Measurements from ENCODE around the gene PHYHIPL. TPM values are rescaled to one million over a fixed set of nuclear protein-coding genes. Genes with fewer than 3 reads are reported as not detected.
"Not testable (repeated sequence)": the region's sequence is repeated elsewhere in the genome, so short reads cannot be mapped to it uniquely, and the experiment has no call there.

Gene PHYHIPL
- total RNA-seq, 2 experiments from 2014 or later = not detected

DNA sequence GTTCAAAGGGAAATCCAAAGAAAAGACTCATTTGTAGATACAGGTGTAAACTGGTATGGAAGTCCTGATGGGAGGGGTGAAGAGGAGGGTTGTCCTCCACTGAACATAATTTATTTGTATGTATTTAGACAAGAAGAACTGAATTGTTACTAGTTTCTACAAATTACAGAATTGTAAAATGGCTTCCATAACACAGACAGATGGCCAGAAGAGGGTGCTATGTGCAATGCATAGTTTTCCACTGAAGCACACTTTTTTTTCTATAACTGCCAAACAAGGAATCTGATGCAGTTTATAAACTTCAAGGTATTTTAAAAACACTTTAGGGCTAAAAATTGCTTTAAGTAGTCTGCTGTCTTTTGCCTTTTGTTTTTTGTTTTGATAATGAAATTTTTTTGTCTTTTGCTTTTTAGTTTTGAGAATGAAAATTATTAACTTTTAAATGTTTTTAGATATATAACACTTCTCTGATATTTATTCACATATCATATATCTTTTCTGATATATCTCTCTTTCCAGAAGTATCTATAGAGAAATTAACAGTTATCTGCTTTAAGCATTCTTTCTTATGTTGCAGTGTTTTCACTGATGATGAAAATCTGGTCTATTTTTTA is 58.5 kb downstream of the PHYHIPL start:
- H2AFZ ChIP-seq (ENCODE audit: low read length) = no peak overlapping the region
- POLR2A ChIA-PET = no interaction called here
- no peaks in the 10 kb centered on the region for H3K79me2 ChIP-seq (ENCODE audit: insufficient read depth, low read depth, low read length)
- no peaks in the 10 kb centered on the region for H3K4me1 ChIP-seq (ENCODE audit: insufficient read depth, low read length, poor library complexity, severe bottlenecking)
- H3K36me3 ChIP-seq (ENCODE audit: insufficient read depth, low read length) = no peaks in the 10 kb centered on the region
- H3K4me2 ChIP-seq (ENCODE audit: low read length) = no peak overlapping the region
- BruUV-seq (replicated peaks) = no TSS peak
- H4K20me1 ChIP-seq (ENCODE audit: insufficient read depth, low read length) = no peaks in the 10 kb centered on the region
- no peaks in the 10 kb centered on the region for H3K9me3 ChIP-seq (ENCODE audit: low read length)
- intact Hi-C loops (cut with micrococcal nuclease; ENCODE audit: unreplicated experiment) = no loop called here
- CTCF ChIA-PET (ENCODE audit: unreplicated experiment) = no interaction called here
- DNase-seq (ENCODE audit: low spot score) = peak; percentile 16
- TF ChIP-seq, protein P1, sequence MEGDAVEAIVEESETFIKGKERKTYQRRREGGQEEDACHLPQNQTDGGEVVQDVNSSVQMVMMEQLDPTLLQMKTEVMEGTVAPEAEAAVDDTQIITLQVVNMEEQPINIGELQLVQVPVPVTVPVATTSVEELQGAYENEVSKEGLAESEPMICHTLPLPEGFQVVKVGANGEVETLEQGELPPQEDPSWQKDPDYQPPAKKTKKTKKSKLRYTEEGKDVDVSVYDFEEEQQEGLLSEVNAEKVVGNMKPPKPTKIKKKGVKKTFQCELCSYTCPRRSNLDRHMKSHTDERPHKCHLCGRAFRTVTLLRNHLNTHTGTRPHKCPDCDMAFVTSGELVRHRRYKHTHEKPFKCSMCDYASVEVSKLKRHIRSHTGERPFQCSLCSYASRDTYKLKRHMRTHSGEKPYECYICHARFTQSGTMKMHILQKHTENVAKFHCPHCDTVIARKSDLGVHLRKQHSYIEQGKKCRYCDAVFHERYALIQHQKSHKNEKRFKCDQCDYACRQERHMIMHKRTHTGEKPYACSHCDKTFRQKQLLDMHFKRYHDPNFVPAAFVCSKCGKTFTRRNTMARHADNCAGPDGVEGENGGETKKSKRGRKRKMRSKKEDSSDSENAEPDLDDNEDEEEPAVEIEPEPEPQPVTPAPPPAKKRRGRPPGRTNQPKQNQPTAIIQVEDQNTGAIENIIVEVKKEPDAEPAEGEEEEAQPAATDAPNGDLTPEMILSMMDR (conservative IDR thresholded peaks at IDR 0.05; ENCODE audit: low read length) = peak; percentile 84
- no peak for TF ChIP-seq EZH2phosphoT487 (IDR thresholded peaks at IDR 0.05; ENCODE audit: borderline replicate concordance, low read depth, low read length)
- no peaks in the 10 kb centered on the region for H3K9me2 ChIP-seq (ENCODE audit: insufficient read depth, low read length)
- H3K4me3 ChIP-seq (ENCODE audit: low read depth, low read length, poor library complexity, severe bottlenecking) = no peak overlapping the region
- H3K27ac ChIP-seq (ENCODE audit: low read depth, low read length, poor library complexity, severe bottlenecking) = no peak overlapping the region

DNA sequence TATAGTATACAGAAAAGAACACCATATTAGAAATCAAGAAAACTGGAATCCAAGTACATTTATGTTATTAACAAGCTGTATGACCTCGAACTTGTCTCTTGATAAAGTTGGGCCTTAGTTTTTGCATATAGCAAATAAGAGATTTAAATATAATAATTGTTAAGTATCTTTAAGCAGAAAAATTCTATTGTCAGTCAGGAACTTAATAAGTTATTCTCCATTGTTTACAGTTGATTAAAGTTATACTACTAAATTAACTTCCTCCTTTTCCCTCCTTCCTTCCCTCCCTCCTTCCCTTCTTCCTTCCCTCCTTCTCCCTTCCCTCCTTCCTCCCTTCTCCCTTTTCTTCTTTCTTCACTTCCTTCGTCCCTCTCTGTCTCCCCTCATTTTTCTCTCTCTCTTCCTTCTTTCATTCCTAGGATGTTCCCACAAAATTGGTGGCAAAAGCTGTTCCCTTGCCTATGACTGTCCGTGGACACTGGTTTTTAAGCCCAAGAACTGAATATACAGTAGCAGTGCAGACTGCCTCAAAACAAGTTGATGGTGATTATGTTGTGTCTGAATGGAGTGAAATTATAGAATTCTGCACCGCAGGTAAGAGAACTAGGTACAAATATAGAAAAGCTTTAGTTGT is 59.7 kb downstream of the PHYHIPL start:
- H3K4me3 ChIP-seq (ENCODE audit: low read depth, low read length, poor library complexity, severe bottlenecking) = no peak overlapping the region
- H3K9me2 ChIP-seq (ENCODE audit: insufficient read depth, low read length) = no peaks in the 10 kb centered on the region
- TF ChIP-seq, protein P1 (conservative IDR thresholded peaks at IDR 0.05; ENCODE audit: low read length) = no peak
- TF ChIP-seq EZH2phosphoT487 (IDR thresholded peaks at IDR 0.05; ENCODE audit: borderline replicate concordance, low read depth, low read length) = no peak
- BruUV-seq (replicated peaks) = no TSS peak
- H3K79me2 ChIP-seq (ENCODE audit: insufficient read depth, low read depth, low read length) = no peaks in the 10 kb centered on the region
- H4K20me1 ChIP-seq (ENCODE audit: insufficient read depth, low read length) = no peaks in the 10 kb centered on the region
- no peak overlapping the region for H3K27ac ChIP-seq (ENCODE audit: low read depth, low read length, poor library complexity, severe bottlenecking)
- H3K9me3 ChIP-seq (ENCODE audit: low read length) = no peaks in the 10 kb centered on the region
- POLR2A ChIA-PET = interaction anchor here (0.6 to 0.7 kb wide), 3 partner anchors 52 to 325 kb away, joined by 3 read pairs; no protein-coding TSS in a partner anchor
- CTCF ChIA-PET (ENCODE audit: unreplicated experiment) = no interaction called here
- intact Hi-C loops (cut with micrococcal nuclease; ENCODE audit: unreplicated experiment) = no loop called here
- no peaks in the 10 kb centered on the region for H3K36me3 ChIP-seq (ENCODE audit: insufficient read depth, low read length)
- no peak overlapping the region for H3K4me2 ChIP-seq (ENCODE audit: low read length)
- no peak overlapping the region for H2AFZ ChIP-seq (ENCODE audit: low read length)
- DNase-seq (ENCODE audit: low spot score) = no peak
- H3K4me1 ChIP-seq (ENCODE audit: insufficient read depth, low read length, poor library complexity, severe bottlenecking) = no peaks in the 10 kb centered on the region

DNA sequence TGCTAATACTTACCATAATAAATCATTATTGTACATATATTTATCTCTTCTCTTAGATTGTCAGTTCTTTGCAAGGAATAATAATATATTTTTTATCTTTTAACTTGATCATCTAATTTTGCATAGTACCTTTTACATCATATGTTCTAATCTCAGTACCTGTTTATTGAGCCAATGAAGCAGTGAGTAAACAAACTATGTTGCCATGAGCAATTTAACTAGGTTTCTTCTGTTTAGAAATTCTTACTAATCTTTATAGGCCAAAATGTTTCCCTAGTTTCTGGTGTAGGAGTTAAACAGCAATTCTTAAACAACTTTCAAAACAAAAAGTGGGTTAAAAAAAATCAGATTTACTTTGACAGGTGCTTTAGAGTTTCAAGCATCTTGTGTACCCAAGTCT is 61.3 kb downstream of the PHYHIPL start:
- no peaks in the 10 kb centered on the region for H3K9me3 ChIP-seq (ENCODE audit: low read length)
- ChIA-PET POLR2A (interaction anchor here (0.9 kb wide), 1 partner anchor 26 kb away, joined by 3 read pairs; no protein-coding TSS in a partner anchor), CTCF (ENCODE audit: unreplicated experiment) (no interaction called here)
- no peaks in the 10 kb centered on the region for H3K79me2 ChIP-seq (ENCODE audit: insufficient read depth, low read depth, low read length)
- no peaks in the 10 kb centered on the region for H3K36me3 ChIP-seq (ENCODE audit: insufficient read depth, low read length)
- H3K9me2 ChIP-seq (ENCODE audit: insufficient read depth, low read length) = no peaks in the 10 kb centered on the region
- H4K20me1 ChIP-seq (ENCODE audit: insufficient read depth, low read length) = no peaks in the 10 kb centered on the region
- H3K27ac ChIP-seq (ENCODE audit: low read depth, low read length, poor library complexity, severe bottlenecking) = no peak overlapping the region
- no peak for DNase-seq (ENCODE audit: low spot score)
- H3K4me3 ChIP-seq (ENCODE audit: low read depth, low read length, poor library complexity, severe bottlenecking) = no peak overlapping the region
- intact Hi-C loops (cut with micrococcal nuclease; ENCODE audit: unreplicated experiment) = no loop called here
- no peak for TF ChIP-seq EZH2phosphoT487 (IDR thresholded peaks at IDR 0.05; ENCODE audit: borderline replicate concordance, low read depth, low read length)
- TF ChIP-seq, protein P1 (conservative IDR thresholded peaks at IDR 0.05; ENCODE audit: low read length) = no peak
- no peaks in the 10 kb centered on the region for H3K4me1 ChIP-seq (ENCODE audit: insufficient read depth, low read length, poor library complexity, severe bottlenecking)
- H3K4me2 ChIP-seq (ENCODE audit: low read length) = no peak overlapping the region
- no peak overlapping the region for H2AFZ ChIP-seq (ENCODE audit: low read length)
- BruUV-seq (replicated peaks) = no TSS peak

DNA sequence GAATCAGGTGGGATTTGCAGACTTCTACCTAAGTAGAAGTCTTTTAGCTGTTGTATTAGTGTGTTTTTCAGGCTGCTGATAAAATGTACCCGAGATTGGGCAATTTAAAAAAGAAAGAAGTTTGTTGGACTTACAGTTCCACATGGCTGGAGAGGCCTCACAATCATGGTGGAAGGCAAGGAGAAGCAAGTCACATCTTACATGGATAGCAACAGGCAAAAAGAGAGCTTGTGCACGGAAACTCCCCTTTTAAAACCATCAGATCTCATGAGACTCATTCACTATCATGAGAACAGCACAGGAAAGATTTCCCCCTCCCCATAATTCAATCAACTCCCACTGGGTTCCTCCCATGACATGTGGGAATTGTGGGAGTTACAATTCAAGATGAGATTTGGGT is 62.7 kb downstream of the PHYHIPL start:
- H3K4me2 ChIP-seq (ENCODE audit: low read length); H2AFZ ChIP-seq (ENCODE audit: low read length); H3K36me3 ChIP-seq (ENCODE audit: insufficient read depth, low read length); BruUV-seq (replicated peaks); DNase-seq (ENCODE audit: low spot score); H3K9me2 ChIP-seq (ENCODE audit: insufficient read depth, low read length); H3K4me3 ChIP-seq (ENCODE audit: low read depth, low read length, poor library complexity, severe bottlenecking); POLR2A ChIA-PET; H3K79me2 ChIP-seq (ENCODE audit: insufficient read depth, low read depth, low read length); intact Hi-C loops (cut with micrococcal nuclease; ENCODE audit: unreplicated experiment); CTCF ChIA-PET (ENCODE audit: unreplicated experiment); H3K9me3 ChIP-seq (ENCODE audit: low read length); H4K20me1 ChIP-seq (ENCODE audit: insufficient read depth, low read length); H3K4me1 ChIP-seq (ENCODE audit: insufficient read depth, low read length, poor library complexity, severe bottlenecking); H3K27ac ChIP-seq (ENCODE audit: low read depth, low read length, poor library complexity, severe bottlenecking): not testable (repeated sequence)

All from OCI-LY7 (cell line).